ENCODE results near the gene AKAP13. TPM values are rescaled to one million over a fixed set of nuclear protein-coding genes. Genes with fewer than 3 reads are reported as not detected.

Gene AKAP13
- total RNA-seq, 2 donors from 2014 or later: 105 to 106 TPM

DNA sequence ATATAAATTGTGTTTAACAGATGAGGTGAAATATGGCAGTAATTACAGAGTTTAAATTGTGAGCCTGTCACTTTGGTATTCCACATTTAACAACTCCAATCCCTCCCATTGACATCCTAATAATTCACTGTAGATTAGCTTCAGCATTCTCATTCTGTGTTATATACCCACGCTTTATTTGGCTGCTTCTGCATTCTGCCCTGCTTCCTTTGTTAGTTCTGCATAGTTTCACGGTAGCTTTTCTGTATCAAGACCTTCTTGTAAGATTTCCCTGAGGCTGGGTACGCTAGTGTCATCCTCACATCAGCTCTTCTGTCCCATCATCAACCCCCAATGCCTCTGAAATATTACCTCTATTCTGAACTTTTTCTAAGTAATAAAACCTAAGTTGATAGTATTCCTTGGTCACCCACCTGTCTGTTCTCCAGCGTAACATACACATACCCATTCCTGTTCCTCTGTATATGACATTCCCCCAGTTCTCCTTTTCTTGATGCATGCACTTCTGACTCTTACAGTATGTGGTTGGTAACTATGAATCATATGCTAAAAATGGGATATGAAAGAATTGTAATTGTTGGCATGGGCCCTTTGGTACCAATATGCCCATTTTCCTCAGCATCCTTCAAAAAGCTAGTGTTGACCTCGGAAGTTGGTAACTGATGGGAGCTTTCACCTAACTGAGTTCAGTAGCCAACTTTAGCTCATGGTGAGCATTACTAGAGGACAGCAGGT, 243.1 kb downstream of the AKAP13 start:
- ATAC-seq (peak in 1 of 2 donors; percentile 26), DNase-seq (ENCODE audit: low spot score in 2 of 2) (no peak)
- Mint-ChIP-seq H3K9me3 (no peaks in the 10 kb centered on the region), H3K36me3 (peaks cover 0 to 7% of the 10 kb centered on the region in 2 donors), H3K27ac (peak overlapping the region in 1 of 2 donors; percentile 23)

DNA sequence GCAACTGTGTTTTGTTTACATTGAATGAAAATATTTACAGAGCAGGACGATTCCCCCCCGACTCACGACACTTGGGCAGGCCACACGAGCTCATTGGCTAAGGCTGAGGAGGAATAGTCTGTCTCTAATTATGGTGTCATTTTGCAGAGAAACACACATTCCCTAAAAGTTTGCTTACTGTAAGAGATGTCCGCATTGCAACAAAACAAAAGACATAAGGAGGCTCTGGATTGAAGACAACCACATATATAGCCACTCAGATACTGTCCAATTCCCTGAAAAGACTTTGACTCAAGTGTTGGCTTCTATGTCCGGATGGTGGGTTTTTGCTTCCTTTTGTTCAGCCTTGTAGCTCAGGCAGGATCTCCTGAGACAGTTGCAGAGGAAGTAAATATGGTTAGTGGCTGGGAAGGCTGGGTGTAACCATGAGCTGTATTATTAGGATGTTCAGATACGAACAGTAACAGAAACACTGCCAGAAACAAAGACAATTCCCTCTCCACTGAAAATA, 243.9 kb downstream of the AKAP13 start:
- Mint-ChIP-seq H3K36me3 (peaks cover 0 to 7% of the 10 kb centered on the region in 2 donors), H3K9me3 (no peaks in the 10 kb centered on the region), H3K27ac (peak overlapping the region in 1 of 2 donors; percentile 23)
- ATAC-seq: no peak
- DNase-seq (ENCODE audit: low spot score in 2 of 2): no peak

DNA sequence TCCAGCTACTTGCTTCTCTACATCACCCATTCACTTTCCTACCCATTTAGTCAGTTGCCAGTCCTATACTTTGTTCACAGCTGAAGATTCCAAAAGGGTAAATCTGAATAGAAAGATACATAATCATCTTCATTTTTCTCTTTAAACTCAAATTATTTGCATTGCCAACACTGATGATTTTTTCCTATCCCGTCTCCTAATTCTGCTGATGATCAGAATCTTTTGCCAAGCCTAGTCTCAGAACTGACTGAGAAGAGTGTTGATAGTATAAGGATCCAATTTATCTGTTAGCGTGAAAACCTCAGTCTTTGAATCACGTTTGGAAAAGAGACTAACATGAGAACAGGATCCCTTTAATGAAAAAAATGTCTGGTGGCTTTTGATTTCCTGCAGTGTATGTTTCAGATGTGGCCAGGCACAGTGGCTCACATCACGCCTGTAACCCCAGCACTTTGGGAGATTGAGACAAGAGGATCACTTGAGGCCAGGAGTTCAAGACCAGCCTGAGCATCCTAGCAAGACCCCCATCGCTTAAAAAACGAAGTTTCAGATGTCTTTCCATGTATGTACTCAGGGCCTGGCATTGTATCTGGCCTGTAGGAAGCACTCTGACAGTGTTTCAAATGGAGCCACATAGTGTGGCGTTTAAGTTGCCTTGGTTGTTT, 244.9 kb downstream of the AKAP13 start:
- Mint-ChIP-seq H3K9me3 (no peaks in the 10 kb centered on the region), H3K27ac (peak overlapping the region; percentile 23 to 66), H3K36me3 (peaks cover 0 to 7% of the 10 kb centered on the region in 2 donors)
- no peak for DNase-seq (ENCODE audit: low spot score in 2 of 2)
- ATAC-seq: peak in 1 of 2 donors; percentile 27

DNA sequence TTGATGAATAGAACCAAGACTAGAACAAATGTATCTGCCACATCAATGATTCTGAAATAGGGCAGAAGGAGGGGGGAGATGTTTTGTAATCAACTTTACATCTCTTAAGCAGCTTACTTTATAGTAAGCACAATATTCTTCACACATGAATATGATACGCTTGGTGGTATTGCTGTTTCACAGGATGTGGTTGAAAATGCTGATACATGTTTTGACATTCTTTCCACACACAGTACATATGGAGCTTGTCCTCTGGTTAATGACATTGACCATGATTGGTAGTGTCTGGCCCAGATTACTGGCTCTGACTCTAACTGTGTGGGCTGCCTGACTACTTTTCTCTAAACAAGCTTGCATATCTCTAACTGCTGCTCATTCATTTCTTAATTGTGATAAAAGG, 245.5 kb downstream of the AKAP13 start:
- DNase-seq (ENCODE audit: low spot score in 2 of 2) (no peak), ATAC-seq (peak; percentile 80 to 90)
- Mint-ChIP-seq H3K36me3 (peaks cover 0 to 7% of the 10 kb centered on the region in 2 donors), H3K9me3 (no peaks in the 10 kb centered on the region), H3K27ac (peak overlapping the region in 1 of 2 donors; percentile 23)

DNA sequence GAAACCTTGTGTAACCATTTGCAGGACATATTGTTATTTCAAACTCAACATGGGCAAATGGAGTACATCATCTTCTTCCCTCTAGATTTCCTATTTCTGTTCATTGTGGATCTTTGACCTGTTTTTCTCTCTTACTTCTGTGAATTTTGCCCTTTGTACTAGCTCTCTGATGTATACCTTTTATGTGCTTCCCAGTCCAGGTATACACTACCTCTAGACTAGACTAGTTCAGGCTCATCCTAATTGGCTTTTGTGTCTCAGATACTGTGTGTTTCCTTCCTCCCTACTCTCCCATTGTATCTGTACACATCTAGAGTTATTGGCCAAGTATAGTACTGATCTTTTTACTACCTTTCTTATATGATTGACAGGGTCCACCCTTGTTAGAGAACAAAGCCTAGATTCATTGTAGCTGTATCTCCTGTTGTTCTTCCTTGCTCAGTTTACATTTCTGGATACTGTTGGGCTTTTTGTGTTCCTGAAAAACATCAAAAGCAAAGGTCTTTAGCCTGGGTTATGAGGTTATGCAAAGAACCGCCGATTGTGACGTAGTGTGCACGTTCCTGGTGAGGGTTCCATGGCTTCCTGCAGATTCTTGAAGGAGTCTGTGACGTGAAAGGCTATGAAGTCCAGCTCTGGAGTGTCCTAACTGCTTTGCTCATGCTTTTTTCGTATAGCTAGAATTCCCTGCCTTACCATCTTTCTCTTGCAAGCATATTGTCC, 247.0 kb downstream of the AKAP13 start:
- Mint-ChIP-seq H3K27ac (no peak overlapping the region), H3K36me3 (peaks cover 0 to 7% of the 10 kb centered on the region in 2 donors)

DNA sequence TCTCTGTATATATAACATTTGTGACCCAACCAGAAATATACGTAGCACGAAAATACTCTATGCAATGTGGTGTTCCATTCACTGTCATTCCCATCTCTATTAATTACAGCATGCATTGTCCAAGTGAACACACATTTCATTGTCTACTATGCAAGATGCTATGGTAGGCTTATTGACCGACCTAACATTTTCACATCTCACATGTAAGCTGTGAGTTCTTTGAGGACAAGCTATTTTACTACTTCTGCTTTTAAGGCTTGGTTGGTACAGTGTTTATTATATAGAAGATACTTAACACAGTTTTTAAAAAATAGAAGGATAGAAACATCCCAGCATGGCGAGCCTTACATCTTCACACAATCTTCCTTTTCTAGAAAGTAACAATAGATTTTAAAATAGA, 249.9 kb downstream of the AKAP13 start:
- DNase-seq (ENCODE audit: low spot score in 2 of 2) (no peak), ATAC-seq (no peak)
- Mint-ChIP-seq H3K36me3 (peaks cover 0 to 7% of the 10 kb centered on the region in 2 donors), H3K9me3 (no peaks in the 10 kb centered on the region), H3K27ac (peak overlapping the region in 1 of 2 donors; percentile 7)

More for the DNA sequence above, 247.0 kb downstream of the AKAP13 start:
- DNase-seq (ENCODE audit: low spot score in 2 of 2) (no peak), ATAC-seq (no peak)
- H3K9me3 Mint-ChIP-seq: no peaks in the 10 kb centered on the region

DNA sequence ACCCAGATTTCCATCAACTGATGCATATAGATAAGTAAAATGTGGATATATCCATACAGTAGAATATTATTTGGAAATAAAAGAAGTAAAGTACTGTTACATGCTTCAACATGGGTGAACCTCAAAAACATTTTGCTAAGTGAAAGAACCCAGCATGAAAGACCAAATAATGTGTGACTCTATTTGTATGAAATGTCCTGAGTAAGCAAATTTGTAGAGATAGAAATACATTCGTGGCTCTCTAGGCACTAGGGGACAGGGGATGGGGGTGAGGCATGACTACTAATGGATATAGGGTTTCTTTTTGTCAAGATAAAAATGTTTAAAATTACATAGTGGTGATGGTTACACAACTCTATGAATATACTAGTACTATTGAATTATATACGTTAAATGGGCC, 250.6 kb downstream of the AKAP13 start:
- no peak for DNase-seq (ENCODE audit: low spot score in 2 of 2)
- Mint-ChIP-seq H3K27ac (no peak overlapping the region), H3K36me3 (peaks cover 0 to 7% of the 10 kb centered on the region in 2 donors), H3K9me3 (no peaks in the 10 kb centered on the region)
- ATAC-seq: no peak

DNA sequence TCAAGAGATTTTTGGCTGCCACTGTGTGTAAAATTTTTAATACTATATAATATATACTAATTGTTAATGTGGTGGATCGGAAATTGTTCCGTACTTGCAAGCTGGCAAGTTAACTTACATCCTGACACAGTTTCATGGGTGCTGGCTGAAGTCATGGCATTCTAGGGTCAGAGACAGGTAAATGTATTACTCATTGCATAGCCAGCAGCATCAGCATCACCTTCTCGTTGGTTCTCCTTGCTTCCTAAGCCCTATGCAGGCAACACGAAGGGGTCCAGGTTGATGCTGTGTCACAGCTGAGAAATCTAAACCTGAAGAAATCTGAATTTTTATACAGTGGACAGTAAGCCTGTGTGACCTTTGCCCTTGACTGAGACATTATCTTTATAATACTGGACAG, 251.6 kb downstream of the AKAP13 start:
- Mint-ChIP-seq H3K36me3 (peaks cover 0 to 9% of the 10 kb centered on the region in 2 donors), H3K27ac (no peak overlapping the region), H3K9me3 (no peaks in the 10 kb centered on the region)
- ATAC-seq (no peak), DNase-seq (ENCODE audit: low spot score in 2 of 2) (no peak)

DNA sequence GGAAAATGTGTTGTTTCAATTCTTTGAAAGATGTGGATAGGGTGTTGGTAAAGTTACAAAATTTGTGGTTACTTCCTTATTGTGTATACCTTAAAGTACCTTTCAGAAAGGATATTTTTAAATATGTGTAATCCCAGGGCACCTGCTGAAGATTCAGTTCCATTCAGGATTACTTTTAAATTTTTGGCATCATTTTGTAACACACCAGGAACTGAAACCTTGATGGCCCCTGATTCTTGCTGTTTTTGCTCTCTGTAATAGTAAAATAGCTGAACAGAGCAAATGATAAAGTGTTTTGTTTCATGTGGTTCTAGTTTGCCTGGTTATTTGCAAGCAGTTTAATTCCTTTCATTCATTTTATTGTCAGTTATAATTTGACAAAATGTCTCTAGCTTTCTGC, 253.5 kb downstream of the AKAP13 start:
- peaks cover 0 to 8% of the 10 kb centered on the region in 2 donors for H3K36me3 Mint-ChIP-seq
- ATAC-seq (no peak), DNase-seq (ENCODE audit: low spot score in 2 of 2) (no peak)
- no peaks in the 10 kb centered on the region for H3K9me3 Mint-ChIP-seq
- H3K27ac Mint-ChIP-seq: no peak overlapping the region

DNA sequence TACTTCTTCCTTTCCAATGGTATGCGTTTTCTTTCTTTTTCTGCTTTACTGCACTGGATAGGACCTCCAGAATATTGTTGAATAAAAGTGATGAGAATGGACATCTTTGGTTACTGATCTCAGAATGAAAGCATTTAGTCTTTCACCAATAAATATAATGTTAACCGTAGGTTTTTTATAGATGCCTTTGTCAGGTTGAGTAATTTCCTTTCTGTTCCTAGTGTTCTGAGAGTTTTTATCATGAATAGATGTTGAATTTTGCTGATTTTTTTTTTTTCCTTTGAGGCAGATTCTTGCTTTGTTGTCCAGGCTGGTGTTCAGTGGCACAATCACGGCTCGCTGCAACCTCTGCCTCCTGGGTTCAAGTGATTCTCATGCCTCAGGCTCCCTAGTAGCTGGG, 255.9 kb downstream of the AKAP13 start:
- peaks cover 4 to 12% of the 10 kb centered on the region in 2 donors for H3K36me3 Mint-ChIP-seq
- DNase-seq (ENCODE audit: low spot score in 2 of 2): no peak
- ATAC-seq: no peak
- H3K27ac Mint-ChIP-seq: no peak overlapping the region
- H3K9me3 Mint-ChIP-seq: no peaks in the 10 kb centered on the region

DNA sequence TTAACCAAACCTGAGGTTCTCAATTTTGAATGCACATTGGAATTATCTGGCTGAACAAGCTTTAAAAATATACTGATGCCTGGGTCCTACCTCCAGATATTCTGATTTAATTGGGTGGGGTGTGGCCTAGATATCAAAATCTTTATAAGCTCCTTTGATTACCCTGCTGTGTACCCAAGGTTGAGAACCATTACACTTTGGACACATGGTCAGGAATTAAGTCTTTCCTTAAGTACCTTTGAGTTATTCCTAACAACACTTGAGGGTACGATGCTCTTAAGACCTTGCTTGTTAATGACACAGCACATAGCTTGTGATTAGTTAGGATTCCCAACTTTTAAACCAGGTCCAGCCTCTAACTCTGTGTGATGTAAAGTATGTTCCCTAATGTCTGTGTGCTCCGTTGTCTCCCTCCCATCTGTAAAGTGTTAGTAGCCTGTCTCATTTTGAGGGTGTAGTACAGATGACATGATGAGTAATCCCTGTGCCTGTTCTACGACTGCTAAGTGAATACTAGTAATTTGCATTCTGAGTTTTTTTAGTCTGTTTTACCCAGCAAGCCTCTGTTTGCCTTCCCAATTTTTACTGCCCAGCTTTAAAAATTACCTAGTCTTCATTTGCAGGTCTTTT, 259.5 kb downstream of the AKAP13 start:
- DNase-seq (ENCODE audit: low spot score in 2 of 2) (no peak), ATAC-seq (peak; percentile 73 to 76)
- H3K9me3 Mint-ChIP-seq: no peaks in the 10 kb centered on the region
- peak overlapping the region in 1 of 2 donors; percentile 46 for H3K27ac Mint-ChIP-seq
- peaks cover 4 to 26% of the 10 kb centered on the region in 2 donors for H3K36me3 Mint-ChIP-seq

DNA sequence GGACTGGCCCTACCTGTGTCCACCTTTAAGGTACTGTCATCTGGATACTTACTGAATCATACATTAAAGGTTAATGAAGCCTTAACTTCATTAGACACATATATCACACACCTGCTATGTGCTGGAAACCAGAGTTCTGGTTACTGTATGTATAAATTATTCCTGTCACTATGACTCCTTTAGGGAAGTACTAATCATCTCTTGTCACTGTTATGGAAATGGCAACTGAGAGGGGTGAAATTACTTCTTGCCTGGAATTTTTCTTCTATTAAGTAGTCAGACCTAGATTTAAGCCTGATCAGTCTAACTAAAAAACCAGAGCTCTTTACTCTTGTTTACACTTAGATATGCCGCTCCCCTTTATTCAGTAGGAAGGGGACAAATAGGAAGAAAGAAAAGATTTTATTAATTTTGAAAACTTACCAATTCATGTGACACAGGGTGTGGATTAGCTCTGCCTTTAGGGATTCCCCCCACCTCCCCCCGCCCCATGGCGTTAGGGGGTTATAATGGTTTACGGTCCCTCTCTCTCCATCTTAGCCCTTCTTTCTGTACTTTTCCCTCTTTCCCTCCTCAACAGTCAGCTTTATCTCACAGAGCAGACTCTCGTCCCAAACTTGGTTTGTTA, 261.8 kb downstream of the AKAP13 start:
- DNase-seq (ENCODE audit: low spot score in 2 of 2): no peak
- H3K27ac Mint-ChIP-seq: no peak overlapping the region
- peaks cover 0 to 5% of the 10 kb centered on the region in 2 donors for H3K9me3 Mint-ChIP-seq
- ATAC-seq: no peak
- H3K36me3 Mint-ChIP-seq: peaks cover 15 to 42% of the 10 kb centered on the region in 2 donors

DNA sequence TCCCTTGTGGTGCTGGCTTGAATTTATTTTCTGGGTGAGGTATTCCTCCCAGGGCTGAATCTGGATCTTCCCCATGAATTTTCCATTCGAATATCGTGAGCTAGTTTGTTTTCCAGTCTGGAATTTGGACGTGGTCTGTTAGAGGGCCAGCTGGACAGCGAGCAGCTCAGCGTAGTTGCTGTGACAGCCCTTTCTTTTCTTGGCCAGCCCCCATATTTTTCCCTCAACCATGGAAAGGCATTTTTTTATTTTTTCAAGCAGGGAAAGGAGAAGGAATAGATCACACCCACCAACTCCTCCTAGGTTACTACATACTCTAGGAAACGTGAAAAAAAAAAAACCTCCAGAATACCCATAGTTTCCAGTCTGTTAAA, 262.3 kb downstream of the AKAP13 start:
- ATAC-seq (no peak), DNase-seq (ENCODE audit: low spot score in 2 of 2) (no peak)
- Mint-ChIP-seq H3K36me3 (peaks cover 15 to 41% of the 10 kb centered on the region in 2 donors), H3K27ac (no peak overlapping the region), H3K9me3 (peaks cover 0 to 5% of the 10 kb centered on the region in 2 donors)

DNA sequence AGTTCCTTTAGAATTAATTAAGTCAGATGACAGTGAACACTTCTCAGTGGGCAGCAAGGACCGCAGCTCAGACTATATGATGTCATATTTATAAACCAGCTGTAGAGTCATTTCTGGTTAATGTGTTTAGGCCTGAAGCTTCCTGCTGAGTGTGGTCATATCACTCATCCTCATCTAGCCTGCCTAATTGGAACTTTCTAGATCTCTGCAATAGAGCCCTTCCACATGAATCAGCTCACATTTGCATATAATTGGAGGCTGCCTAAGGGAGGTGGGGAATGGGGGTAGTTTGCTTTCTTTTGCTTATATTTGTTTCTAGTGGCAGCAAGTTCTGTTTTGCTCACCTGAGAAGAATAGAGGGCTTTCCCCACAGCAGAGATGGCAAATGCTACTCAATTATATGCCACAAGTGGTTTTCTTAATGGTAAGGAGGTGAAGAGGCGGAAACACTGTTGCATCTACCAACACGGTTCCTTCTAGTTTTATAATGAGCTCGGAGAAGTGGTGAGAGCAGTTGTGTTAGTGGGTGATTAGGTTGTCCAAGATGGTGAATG, 266.2 kb downstream of the AKAP13 start:
- Mint-ChIP-seq H3K9me3 (peaks cover 0 to 9% of the 10 kb centered on the region in 2 donors), H3K27ac (peak overlapping the region; percentile 83 to 94), H3K36me3 (peaks cover 11 to 49% of the 10 kb centered on the region in 2 donors)
- peak; percentile 84 to 87 for ATAC-seq
- DNase-seq (ENCODE audit: low spot score in 2 of 2): peak in 1 of 2 donors; percentile 11

DNA sequence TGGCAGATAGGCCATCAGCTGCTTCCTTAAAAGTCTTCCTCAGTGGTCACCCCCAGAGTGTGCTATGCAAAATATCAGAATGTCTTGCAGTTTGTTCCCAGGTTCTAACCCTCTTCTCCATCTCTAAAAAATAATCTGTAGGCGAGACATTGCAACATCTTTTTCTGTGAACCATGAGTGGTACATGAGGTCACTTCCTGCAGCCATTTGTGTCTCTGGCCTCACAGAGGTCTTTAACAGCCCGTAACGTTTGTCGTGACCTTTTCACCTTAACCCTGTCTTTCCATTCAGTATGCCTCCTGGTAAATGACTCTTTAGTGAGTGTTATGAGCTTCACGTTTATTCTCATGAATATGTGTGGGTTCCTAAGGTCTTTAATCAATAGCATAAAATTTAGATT, 269.0 kb downstream of the AKAP13 start:
- peak overlapping the region; percentile 77 to 94 for H3K27ac Mint-ChIP-seq
- no peak for DNase-seq (ENCODE audit: low spot score in 2 of 2)
- ATAC-seq: peak; percentile 42 to 73
- peaks cover 11 to 44% of the 10 kb centered on the region in 2 donors for H3K36me3 Mint-ChIP-seq
- H3K9me3 Mint-ChIP-seq: peaks cover 0 to 9% of the 10 kb centered on the region in 2 donors

DNA sequence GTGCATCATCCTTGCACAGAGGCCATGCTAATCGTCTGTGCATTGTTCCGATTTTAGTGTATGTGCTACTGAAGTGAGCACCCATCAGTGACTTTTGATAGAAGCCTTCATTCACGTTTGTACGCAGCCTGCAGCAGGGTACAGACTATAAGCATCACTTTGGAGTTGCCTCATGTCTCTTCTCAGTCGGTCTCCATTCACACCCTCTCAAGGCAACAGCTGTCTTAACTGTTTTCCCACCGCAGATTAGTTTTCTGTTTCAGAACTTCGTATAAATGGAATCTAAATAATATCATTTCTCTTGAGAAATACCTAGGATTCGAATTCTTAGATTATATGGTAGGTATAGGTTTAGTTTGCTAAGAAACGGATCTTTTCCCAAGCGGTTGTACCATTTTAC, 271.1 kb downstream of the AKAP13 start:
- no peak overlapping the region for H3K27ac Mint-ChIP-seq
- ATAC-seq (no peak), DNase-seq (ENCODE audit: low spot score in 2 of 2) (no peak)
- peaks cover 0 to 9% of the 10 kb centered on the region in 2 donors for H3K9me3 Mint-ChIP-seq
- peaks cover 4 to 33% of the 10 kb centered on the region in 2 donors for H3K36me3 Mint-ChIP-seq

Measured in activated naive CD4-positive, alpha-beta T cell treated with anti-CD3 and anti-CD28 coated beads, Interleukin-2, amount 50 U/mL, for 72 hours (primary cell).